Dermis blood vessel endothelial cell (primary cell): Measurements from ENCODE around the gene ENG. TPM values are rescaled to one million over a fixed set of nuclear protein-coding genes. Genes with fewer than 3 reads are reported as not detected.
"Not testable (repeated sequence)": the region's sequence is repeated elsewhere in the genome, so short reads cannot be mapped to it uniquely, and the experiment has no call there.

ENCODE experiments used
- DNase-seq: peaks from one replicate; pipeline ENCODE4 v3.0.0; 2010
- total RNA-seq: library from RNA; depleted of rRNA; stranded (reverse); fragments of >200 nt; gene quantifications from 2 replicates; pipeline ENCODE4 v1.2.3, GENCODE V29; 2014

Gene ENG
- total RNA-seq, 1 donor from 2014 or later = 84.2 TPM

DNA sequence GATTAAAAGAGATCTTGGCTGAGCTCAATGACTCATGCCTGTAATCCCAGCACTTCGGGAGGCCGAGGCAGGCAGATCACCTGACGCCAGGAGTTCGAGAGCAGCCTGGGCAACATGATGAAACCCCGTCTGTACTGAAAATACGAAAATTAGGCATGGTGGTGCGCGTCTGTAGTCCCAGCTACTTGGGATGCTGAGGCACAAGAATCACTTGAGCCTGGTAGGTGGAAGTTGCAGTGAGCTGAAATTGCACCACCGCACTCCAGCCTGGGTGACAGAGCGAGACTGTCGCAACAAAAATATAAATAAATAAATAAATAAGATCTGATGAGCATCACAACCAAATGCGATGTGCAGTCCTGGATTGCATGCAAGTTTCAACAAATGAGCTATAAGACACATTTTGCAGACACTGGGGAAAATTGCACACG, 8.7 kb upstream of the ENG start:
- DNase-seq = no peak

DNA sequence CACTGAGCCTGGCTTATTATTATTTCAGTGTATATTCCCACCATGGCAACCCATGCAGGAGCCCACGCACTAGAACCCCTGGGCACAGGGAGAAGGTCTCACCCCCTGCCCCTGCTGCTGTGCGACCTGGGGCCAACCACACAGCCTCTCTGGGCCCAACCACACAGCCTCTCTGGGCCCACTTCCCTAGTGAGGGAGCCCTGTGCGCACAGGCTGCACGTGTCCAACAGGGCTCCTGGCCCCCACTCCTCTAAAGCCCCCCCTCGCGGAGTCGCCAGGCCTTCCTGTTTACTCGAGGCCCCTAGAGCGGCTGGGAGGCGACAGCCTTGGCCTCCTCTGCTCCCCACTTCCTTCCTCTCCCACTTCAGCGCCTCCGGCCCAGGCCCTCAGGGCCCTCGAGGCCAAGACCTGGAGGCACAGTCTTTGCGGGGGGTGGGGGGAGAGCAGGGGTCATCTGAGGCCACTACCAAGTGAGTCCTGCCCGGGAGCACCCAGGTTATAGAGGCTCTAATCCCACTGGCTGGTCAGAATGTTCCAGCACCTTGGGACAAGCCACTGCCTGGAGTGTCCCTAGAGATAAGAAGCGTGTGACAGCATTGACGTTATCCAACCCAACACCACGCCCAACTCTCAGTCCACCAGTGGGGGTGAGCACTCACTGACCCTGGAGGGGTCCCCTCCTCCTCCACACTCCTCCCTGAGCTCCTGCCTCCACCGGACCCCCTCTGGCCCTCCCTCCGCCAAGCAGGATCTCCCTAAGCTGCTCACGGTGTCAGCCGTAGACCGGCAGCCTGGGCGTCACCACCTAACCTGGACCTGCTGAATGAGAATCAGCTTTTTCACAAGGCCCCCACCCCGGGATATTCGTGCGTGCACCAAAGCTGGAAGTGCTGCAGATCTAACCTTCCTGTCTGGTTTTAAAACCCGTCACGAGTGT, 7.9 kb upstream of the ENG start:
- DNase-seq = peak; percentile 74

DNA sequence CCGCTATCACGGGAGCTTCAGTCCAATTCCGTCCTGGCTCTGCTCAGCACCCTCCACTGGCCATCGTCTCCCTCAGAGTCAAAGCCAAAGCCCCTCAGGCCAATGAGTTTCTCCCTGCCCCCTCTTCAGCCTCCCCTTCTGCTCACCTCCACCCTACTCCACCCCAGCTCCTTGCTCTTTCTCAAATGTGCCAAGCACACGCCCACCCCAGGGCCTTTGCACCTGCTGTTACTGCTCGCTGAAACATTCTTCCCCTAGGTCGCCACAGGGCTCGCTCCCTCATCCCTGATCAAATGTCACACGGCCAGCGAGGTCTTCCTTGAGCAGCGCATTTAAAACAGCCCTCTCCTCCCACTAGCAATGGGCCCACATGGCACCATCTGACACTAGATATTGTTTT, 6.3 kb upstream of the ENG start:
- no peak for DNase-seq

DNA sequence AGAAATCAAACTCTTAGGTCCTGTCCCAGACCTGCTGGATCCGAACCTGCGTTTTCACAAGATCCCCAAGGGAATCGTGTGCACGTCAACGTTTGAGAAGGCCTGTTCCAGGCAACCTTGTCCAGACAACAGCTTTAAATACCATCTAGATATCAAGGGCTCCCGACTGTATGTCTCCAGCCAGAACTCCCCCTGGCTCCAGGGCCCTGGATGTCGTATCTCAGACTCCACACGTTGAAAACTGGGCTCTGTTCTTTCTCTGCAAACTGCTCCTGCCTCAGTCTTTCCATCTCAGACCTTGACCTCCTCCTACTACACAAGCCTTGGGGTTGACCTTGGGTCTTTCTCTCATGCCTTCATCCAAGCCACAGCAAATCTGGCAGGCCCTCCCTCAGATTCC, 5.8 kb upstream of the ENG start:
- DNase-seq = no peak

DNA sequence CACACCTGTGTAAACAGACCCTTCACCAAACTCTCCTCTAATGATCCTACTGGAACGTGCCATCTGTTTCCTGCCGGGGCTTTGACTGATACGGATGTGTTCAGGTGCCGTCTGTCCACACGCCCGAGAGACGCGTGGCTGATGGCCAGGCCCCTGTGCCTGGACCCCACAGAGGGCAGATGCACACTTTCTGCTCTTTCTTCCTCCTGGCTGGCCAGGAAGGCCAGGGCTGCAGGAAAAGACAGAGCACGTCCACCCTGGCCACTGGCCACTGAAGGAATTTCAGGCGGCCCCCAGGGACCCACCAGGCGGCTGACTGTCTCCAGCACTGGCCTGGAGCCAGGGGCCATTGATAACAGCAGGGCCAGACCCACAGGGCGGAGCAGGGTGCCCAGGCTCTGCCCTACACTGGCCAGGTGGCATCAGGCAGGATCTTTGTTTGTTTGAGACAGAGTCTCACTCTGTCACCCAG, 3.6 kb upstream of the ENG start:
- peak; percentile 74 for DNase-seq

DNA sequence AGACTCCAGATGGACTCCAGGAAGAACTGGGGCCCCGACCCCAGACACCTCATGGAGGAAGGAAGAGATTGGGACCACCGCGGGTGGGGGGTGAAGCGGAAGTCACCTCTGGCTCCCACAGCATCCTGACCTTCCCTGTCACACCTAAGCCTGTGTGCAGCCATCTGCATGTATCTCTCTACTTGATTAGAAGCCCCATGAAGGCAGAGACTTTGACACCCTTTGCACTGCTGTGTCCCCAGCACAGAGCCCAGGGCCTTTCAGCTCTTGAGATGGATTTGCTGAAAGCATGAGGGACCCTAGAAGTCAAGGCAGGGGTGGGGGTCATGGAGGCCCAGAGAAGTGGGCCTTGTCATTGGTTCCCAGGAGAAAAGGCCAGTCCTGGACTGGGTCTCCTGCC, 2.8 kb upstream of the ENG start:
- DNase-seq = no peak

DNA sequence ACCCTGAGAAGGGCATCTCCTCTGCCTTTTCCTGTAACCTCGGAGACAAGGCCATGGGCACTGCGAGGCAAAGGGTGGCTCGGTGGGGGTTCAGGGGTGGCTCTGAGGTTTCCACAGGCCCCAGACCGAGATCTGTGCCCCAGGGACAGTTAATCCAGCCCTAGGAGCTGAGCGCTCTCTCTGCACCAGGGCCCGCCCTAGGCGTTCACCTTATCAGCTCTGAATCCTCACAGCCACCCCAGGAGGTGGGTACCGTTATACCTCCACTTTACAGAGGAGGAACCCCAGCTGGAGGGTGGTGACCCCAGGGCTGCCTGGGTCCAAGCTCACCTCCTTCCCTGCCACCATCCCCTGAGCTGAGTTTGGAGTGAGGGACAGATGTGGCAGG, 2.3 kb upstream of the ENG start:
- DNase-seq = no peak

DNA sequence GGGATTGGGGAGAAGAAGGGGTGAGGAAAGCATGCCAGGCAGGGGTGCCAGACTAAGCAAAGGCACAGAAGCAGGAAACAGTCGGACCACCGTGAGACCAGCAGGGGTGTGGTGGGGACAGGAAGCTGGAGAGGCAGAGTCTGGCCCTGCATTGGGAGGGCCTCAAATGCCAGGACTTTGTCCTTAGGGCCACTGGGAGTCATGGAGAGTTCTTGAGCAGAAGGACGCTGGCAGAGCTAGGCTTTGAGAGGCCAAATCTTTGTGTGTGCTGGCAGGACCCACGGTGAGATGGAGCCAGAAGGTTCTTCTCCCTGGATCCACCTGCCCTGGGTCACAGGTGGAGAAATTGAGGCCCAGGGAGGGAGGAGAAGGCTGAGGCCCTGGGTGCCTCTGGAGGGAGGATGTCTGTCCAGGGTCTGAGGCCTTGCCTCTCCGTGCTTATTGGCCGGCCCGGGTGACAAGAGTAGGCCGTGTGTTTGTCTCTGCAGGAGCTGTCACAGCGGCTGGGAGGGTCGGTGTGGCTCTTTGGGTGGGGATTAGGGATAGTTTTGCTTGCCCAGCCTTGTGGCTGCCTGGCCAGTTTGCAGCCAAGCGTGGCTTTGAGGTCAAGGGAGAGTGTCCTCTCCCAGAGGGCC, 1.8 kb upstream of the ENG start:
- no peak for DNase-seq

DNA sequence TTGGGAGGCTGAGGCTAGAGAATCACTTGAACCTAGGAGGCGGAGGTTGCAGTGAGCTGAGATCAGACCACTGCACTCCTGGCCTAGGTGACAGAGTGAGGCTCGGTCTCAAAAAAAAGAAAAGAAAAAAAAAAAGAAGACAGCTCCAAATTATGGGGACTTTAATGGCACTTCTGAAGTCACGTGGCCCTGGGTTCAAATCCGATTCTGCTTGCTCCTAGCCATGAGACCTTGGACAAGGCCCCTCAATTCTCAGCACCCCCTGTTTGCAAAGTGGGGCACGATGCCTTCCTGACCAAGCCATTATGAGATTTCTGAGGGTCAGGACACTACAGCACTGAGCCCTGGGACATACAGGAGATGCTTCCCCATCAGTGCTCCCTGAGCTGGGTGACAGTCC, 1.1 kb upstream of the ENG start:
- DNase-seq = no peak

DNA sequence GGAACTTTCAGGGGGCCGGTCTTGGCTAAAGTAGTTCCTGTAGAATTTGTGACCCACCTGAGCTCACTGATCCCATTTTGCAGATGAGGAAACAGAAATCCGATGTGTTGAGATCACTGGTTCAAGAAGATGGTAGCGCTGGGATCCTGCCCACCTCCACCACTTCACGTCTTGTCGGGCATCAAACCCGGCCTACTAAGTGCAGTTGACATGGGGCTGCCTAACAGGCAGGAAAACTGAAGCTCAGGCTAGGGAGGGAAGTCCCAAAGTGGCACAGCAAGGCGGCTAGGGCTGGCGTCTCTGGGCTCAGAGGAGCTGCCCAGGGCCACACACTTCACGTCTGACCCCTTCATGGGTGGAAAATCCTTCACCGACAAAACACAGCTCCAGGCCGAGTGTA, 502 bp upstream of the ENG start:
- no peak for DNase-seq

DNA sequence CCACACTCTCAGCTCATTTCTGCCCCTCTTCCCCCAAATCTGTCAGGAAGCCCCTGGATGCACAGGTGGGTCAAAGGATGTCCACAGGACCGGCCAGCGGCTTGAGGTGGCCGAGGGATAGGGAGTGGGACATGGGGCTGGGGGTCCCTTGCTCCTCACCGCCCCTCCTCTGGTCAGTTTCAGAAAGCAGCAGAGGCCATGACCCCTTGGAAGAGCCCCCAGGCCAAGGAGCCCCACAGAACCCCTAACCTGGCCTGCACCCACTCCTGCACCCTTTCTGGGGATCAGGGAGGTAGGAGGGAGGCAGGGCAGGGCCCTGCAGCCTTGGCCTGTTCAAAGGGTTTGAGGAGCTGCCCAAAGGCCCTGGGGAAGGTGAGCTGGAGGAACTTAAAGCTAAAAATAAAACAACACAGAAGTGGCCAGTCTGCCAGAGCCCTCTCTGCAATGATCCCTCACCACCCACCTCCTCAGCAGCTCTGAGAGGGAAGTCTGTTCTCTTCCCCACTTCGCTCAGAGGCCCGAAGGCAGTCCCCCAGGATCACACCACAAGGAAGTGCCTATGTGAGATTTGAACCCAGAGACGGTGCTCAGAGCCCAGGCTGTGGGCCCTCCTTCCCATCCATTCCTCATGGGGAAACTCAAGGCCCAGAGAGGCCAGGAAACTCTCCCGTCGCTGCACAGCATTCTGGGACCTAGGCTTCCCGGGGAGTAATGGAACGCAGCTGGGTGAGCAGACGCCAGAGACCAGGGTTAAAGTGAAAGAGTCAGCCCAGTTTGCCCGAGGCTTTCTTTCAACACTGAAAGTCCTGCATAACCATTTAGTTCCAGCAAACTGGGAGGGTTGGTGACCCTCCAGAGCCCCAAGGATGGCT, 910 bp downstream of the ENG start:
- DNase-seq = no peak

DNA sequence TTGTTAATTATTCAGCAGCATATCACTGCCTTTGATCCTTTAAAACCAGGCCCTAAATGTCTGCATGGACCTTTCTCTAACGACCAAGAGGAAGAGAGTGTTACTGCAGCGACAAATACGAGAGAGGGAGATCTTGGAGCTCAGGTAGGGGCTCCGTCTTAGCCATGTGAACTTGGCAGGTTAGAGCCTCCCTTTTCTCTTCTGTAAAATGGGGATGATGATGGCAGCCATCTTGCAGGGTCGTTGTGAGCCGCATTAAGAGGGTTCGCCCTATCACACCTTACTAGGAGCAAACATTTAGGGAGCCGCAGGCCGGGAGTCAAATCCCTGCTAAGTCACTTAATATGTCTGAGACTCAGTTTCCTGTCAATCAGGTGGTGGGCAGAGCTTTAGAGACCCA, 1.6 kb downstream of the ENG start:
- DNase-seq = no peak

DNA sequence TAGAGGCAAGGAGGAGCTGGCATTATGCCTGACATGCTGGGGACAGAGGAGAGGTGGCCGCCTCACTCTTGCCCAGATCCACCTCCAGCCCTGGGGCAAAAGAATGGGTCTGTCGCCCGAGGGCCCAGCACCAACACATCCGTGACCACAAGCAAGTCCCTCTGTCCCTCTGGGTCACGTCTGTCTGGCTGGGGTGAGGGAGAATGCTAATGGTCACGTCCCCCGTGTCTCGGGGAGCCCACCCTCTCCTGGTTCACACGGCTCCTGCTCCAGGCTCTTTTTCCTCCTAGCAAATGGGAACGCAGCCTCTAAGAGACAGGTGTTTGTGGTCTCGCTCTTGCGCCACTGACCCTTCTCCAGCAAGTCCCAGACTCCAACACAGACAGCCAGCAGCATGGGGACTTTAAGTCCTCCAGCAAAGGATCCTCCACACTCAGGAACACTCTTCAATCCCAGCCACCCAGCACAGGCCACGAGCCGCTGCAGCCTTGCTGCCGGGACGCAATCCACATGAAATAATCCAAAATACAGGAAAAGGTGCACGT, 4.1 kb downstream of the ENG start:
- no peak for DNase-seq

DNA sequence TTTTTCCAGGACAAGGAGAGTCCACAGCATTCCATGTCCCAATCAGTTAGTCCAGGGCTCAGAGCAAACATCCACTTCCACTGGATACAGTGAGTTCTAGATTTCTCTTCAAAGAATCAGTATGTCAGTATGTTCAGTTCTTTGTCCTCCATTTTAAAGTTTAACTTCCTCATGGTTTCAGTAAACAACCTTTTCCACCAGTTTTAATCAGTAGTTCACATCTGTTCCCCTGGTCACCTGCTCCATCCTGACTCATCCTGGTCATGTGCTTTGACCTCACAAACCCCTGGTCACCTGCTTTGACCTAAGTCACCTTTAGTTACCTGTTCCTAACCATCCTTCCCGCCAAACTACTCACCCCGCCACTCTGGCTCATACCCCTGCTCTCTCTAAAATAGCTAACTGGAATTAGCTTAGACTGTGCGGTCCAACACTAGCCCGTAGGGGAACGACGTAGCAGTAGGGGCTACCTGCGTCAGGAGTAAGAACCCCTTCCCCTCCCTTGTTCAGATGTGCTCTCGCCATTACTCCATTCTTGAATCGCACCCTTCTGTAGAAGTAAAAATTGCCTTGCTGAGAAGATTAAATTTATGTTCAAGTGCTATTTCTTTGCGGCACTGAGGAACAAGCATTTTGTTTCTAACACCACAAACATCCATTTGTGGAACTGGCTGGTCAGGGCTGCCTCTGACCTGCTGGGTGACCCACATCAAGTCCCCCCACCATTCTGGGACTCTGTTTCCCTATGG, 5.5 kb downstream of the ENG start:
- no peak for DNase-seq

DNA sequence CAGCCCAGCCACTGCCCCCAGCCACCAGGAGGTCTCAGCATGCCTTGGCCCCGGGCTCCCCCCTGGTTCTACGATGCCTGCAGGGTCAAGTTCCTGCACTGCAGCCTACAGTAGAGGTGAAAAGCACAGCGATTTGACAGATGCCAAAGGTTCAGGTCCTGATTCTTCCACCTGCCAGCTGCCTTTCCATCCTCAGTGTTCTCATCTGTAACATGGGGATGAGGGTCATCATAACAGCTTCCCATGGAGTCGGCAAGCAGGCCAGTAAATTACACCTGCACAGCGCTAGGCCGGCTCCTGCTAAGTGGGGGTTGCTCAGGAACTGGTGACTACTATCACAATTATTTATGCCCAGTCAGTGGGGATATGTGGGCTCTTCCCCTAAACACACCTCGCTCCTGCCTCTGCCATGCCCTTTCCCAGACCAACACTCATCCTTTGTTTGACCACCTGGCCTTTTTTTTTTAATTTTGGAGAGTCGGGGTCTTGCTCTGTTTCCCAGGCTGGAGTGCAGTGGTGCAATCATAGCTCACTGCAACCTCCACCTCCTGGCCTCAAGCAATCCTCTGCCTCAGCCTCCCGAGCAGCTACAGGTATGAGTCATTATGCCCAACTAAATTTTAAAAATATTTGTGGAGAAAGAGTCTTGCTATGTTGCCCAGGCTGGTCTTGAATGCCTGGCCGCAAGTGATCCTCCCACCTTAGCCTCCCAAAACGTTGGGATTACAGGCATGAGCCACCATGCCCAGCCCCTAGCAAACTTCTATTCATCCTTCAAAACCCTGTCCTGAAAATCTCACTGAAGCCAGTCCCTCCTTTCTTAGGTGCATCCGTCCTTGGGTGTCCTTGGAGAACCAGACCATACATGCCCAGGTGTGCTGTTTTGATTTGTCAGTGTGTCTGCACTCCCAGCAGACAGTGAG, 6.4 kb downstream of the ENG start:
- DNase-seq = no peak

DNA sequence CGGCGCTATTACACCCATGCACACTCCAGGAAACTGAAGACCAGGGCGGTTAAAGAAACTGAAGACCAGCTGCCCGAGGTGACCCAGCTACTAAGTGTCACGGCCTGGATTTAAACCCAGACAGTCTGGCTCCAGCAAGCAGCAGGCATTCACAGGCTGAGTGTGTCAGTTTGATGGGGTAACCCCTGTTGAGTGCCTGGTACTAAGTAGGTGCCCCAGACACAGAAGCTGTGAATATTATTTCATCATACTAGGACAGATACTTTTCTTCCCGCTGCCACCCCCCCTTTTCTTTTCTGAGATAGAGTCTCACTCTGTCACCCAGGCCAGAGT, 7.3 kb downstream of the ENG start:
- DNase-seq = peak; percentile 75

DNA sequence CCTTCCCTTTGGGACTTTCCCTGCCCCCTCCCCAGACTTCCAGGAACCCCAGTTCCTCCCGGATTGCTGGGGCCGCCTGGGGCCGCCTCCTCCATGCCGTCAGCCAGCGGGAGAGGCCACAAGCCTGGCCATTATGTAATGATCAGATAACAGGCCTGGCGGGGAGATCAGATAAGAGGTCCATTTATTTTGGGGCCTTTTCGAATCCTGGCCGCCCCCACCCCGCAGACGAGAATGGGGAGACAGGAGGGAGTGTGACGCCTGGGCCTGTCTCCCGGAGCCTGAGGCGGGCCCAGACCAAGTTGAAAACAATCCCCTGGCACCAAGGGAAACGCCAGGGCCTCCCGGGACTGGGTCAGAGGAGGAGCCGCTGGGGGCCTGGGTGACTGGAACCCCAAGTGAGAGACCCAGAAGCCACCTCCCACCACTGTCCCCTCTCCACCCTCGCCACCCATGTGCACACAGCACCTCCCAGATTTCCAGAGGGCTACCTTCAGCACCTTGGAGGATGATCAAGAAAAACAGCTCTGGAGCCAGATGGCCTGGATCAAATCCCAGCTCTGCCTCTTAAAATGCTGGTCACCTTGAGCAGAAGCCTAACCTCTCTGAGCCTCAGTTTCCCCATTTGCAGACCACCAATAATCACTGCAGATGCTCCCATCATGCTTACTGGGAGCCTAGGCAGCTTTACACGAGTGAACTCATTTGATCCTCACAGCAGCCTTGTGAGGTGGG, 7.8 kb downstream of the ENG start:
- DNase-seq = peak; percentile 51

DNA sequence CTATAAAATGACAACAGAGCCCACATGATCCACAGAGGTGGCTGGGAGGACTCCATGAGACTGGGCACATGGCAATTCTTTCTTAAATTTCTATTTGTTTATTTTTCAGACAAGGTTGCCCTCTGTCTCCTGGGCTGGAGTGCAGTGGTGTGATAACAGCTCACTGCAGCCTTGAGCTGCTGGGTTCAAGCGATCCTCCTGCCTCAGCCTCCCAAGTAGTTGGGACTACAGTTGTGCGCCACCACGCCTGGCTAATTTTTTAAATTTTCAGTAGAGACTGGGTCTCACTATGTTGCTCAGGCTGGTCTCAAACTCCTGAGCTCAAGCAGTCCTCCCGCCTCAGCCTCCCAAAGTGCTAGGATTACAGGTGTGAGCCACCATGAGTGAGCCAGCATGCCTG, 8.8 kb downstream of the ENG start:
- DNase-seq = not testable (repeated sequence)

DNA sequence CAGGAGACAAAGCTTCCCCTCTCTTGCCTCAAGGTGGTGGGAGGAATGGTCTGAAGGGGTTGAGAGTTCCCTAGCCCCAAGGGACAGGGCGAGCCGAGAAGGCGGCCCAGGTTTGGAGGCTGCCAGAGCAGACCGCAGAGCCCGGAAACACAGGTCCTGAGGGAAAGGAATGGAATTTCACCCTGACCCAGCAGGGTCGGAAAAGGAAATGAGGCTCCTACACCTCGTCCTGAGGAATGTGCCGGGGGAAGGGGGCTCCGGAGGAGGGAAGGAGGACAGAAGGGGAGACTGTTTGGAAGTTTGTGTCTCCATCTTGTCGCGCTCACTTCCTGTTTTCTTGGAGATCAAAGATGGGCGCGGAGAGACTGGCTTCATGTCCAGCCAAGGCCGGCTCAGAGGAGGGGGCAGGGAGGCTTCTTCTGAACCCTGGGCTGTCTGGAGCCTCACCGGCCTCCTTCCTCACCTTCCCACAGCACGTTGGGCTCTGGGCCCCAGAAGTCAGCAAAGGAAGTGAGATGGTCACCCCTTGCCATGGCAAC, 9.6 kb downstream of the ENG start:
- peak; percentile 90 for DNase-seq
